ENCODE results near the gene EGFL8. TPM values are rescaled to one million over a fixed set of nuclear protein-coding genes. Genes with fewer than 3 reads are reported as not detected.
A peak's percentile ranks its signal among the peaks of the same experiment; 100 is the strongest.

EGFL8 gene
- total and polyA plus RNA-seq, 4 donors, result 1.8 to 8.2 (median 1.9) TPM

DNA sequence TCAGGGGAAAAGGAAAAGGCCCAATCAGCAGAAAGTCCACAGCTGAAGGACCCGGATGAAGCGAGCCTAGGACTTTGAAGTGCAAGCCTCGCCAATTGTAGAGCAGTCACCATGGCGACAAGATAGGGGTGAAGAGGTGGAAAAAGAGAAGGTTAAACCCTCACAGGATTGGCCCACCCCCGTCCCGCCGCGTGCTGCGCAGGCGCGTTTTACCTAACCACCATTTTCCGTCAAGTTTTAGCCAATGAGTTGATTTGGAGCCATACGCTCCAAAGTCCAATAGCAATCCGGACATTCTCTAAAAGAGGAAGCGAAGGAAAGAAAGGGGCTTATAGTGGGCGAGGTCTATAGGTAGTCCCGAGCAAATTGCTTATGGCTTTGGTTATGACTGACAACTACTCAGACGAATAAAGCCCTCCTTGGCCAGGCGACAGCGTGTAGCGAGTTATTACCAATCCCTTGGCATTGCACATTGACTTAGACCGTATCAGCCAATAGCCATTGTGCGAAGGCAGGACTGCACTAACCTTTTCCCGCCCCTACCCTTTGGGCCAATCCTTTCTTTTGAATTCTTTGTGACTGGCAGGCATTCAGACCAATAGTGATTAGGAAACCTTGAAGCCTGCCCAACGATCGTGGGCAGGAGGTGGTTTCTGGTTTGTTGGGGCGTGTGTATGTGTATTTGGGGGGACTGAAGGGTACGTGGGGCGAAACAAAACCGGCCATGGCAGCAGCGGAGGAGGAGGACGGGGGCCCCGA lies 13.6 kb downstream of the EGFL8 start, which contains the start of gene RNF5:
Gene RNF5, plus strand, starts transcription at position 618 of the 759 bp plus-strand sequence. Its CDS starts 107 bp downstream, at position 725.
- no peak for TF ChIP-seq CTCF (IDR thresholded peaks at IDR 0.05; ENCODE audit: low read depth, low read length, missing input control)
- peak; percentile 50 for TF ChIP-seq TAF1 (conservative IDR thresholded peaks at IDR 0.05)
- TF ChIP-seq, protein P1, sequence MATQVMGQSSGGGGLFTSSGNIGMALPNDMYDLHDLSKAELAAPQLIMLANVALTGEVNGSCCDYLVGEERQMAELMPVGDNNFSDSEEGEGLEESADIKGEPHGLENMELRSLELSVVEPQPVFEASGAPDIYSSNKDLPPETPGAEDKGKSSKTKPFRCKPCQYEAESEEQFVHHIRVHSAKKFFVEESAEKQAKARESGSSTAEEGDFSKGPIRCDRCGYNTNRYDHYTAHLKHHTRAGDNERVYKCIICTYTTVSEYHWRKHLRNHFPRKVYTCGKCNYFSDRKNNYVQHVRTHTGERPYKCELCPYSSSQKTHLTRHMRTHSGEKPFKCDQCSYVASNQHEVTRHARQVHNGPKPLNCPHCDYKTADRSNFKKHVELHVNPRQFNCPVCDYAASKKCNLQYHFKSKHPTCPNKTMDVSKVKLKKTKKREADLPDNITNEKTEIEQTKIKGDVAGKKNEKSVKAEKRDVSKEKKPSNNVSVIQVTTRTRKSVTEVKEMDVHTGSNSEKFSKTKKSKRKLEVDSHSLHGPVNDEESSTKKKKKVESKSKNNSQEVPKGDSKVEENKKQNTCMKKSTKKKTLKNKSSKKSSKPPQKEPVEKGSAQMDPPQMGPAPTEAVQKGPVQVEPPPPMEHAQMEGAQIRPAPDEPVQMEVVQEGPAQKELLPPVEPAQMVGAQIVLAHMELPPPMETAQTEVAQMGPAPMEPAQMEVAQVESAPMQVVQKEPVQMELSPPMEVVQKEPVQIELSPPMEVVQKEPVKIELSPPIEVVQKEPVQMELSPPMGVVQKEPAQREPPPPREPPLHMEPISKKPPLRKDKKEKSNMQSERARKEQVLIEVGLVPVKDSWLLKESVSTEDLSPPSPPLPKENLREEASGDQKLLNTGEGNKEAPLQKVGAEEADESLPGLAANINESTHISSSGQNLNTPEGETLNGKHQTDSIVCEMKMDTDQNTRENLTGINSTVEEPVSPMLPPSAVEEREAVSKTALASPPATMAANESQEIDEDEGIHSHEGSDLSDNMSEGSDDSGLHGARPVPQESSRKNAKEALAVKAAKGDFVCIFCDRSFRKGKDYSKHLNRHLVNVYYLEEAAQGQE (IDR thresholded peaks at IDR 0.05), result peak; percentile 35
- TF ChIP-seq HNF4A (conservative IDR thresholded peaks at IDR 0.05), result peak; percentile 91 to 93
- TF ChIP-seq YY1 (IDR thresholded peaks at IDR 0.05), result peak; percentile 97
- peak; percentile 37 for TF ChIP-seq ZBTB33 (IDR thresholded peaks at IDR 0.05)
- TF ChIP-seq RXRA (IDR thresholded peaks at IDR 0.05), result peak in 1 of 2 donors; percentile 71
- TF ChIP-seq ATF3 (IDR thresholded peaks at IDR 0.05), result no peak
- TF ChIP-seq HNF4G (IDR thresholded peaks at IDR 0.05), result peak; percentile 84
- TF ChIP-seq SP1 (IDR thresholded peaks at IDR 0.05), result peak; percentile 98
- TF ChIP-seq EGR1 (IDR thresholded peaks at IDR 0.05; ENCODE audit: low read depth in 2 of 2), result peak; percentile 55 to 86
- TF ChIP-seq NR2F2 (IDR thresholded peaks at IDR 0.05), result peak; percentile 91
- peak in 1 of 2 donors; percentile 74 for TF ChIP-seq GABPA (IDR thresholded peaks at IDR 0.05 in 1 of 2, conservative IDR thresholded peaks at IDR 0.05 in 1 of 2)
- peak; percentile 31 to 68 for TF ChIP-seq JUND (IDR thresholded peaks at IDR 0.05)
- peak; percentile 75 for TF ChIP-seq FOXA2 (IDR thresholded peaks at IDR 0.05)
- TF ChIP-seq, protein P2, sequence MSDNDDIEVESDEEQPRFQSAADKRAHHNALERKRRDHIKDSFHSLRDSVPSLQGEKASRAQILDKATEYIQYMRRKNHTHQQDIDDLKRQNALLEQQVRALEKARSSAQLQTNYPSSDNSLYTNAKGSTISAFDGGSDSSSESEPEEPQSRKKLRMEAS (IDR thresholded peaks at IDR 0.05), result peak; percentile 92
- TF ChIP-seq FOXA1 (IDR thresholded peaks at IDR 0.05), result peak; percentile 33
- TF ChIP-seq RAD21 (IDR thresholded peaks at IDR 0.05), result no peak
- Histone ChIP-seq H3K9ac (ENCODE audit: low read depth in 1 of 2, low read length in 2 of 2) (peak within 1 kb of the TSS; percentile 45 to 98), H3K36me3 (ENCODE audit: control insufficient read depth in 4 of 4, insufficient read depth in 3 of 4, low read depth in 1 of 4, low read length in 3 of 4) (peaks cover 0 to 15% (median 6%) of the 10 kb centered on the region in 4 donors), H3K9me3 (ENCODE audit: control insufficient read depth in 4 of 4, low read length in 3 of 4) (no peaks in the 10 kb centered on the region), H3K27me3 (ENCODE audit: control insufficient read depth in 4 of 4, insufficient read depth in 4 of 4, low read length in 3 of 4) (no peaks in the 10 kb centered on the region), H3K4me1 (ENCODE audit: control insufficient read depth in 4 of 4, insufficient read depth in 4 of 4, low read length in 3 of 4) (peaks cover 0 to 48% (median 42%) of the 10 kb centered on the region in 4 donors), H3K27ac (ENCODE audit: low read depth in 1 of 2, low read length in 2 of 2) (peak within 1 kb of the TSS; percentile 95 to 96), H3K4me3 (ENCODE audit: low read depth in 1 of 3, low read length in 3 of 3) (peak within 1 kb of the TSS; percentile 49 to 97 (median 78))
- DNase-seq (ENCODE audit: low spot score), result peak; percentile 93
- under 1% methylated on average over 33 of the region's 33 CpGs for WGBS
